Measurements from ENCODE around the gene DNAAF1.
"Not testable (repeated sequence)": the region's sequence is repeated elsewhere in the genome, so short reads cannot be mapped to it uniquely, and the experiment has no call there.

The DNAAF1 gene

DNA sequence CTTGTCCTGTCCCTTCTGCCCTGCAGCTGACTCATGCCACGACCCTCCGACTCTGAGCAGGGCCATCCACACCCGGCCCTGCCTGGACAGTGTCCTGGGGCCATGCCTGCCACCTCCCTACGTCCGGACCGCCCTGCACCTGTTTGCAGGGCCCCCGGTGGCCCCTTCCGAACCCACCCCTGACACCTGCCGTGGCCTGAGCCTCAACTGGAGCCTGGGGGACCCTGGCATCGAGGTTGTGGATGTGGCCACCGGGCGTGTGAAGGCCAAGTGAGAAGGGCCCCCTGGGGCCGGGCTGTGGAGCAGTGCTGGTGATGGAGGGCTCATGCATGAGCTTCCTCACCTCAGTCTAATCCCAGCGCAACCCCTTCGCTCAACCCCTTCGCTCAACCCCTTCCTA is 51.0 kb downstream of the DNAAF1 start:
- H3K9ac ChIP-seq (ENCODE audit: low read length): no peak overlapping the region
- H3K27me3 ChIP-seq (ENCODE audit: control insufficient read depth, insufficient read depth, low read length): no peaks in the 10 kb centered on the region
- no peaks in the 10 kb centered on the region for H3K4me1 ChIP-seq (ENCODE audit: control insufficient read depth, insufficient read depth, low read length)
- H3K36me3 ChIP-seq (ENCODE audit: control insufficient read depth, insufficient read depth, low read length): no peaks in the 10 kb centered on the region
- no peak overlapping the region for H3K4me3 ChIP-seq (ENCODE audit: low read length)
- H3K27ac ChIP-seq (ENCODE audit: low read depth, low read length): no peak overlapping the region

DNA sequence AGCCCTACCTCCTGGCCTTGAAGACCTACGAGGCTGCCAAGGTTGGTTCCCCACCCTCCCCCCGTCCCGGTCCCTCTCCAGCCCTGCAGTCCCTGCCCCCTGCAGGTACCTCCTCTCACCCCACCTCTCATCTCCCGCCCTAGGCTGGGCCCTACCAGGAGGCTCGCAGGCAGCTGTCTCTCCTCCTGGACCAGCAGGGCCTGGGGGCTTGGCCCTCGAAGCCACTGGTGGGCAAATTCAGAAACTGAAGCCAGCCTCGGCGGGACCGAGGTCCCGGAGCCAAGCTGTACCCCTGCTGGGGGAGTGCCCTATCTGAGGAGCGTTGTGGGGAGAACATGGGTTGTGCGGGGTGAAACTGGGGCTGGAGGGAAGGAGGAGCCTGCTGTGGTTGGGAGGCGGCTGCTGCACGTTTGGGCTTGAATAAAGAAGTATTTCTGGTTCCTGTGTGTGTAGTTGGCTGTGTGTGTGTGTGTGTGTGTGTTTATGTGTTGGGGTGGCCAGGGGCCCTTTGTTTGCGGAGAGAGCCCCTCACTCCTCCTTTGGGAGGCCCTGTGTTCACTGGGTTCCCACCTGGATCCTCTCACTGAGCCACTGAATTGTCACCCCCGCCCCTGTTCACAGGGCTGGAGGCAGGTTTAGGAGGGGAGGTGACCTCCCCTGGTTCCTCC is 51.8 kb downstream of the DNAAF1 start:
- Histone ChIP-seq H3K36me3 (ENCODE audit: control insufficient read depth, insufficient read depth, low read length) (no peaks in the 10 kb centered on the region), H3K9ac (ENCODE audit: low read length) (no peak overlapping the region), H3K27ac (ENCODE audit: low read depth, low read length) (no peak overlapping the region), H3K27me3 (ENCODE audit: control insufficient read depth, insufficient read depth, low read length) (no peaks in the 10 kb centered on the region), H3K4me3 (ENCODE audit: low read length) (no peak overlapping the region), H3K4me1 (ENCODE audit: control insufficient read depth, insufficient read depth, low read length) (no peaks in the 10 kb centered on the region)

DNA sequence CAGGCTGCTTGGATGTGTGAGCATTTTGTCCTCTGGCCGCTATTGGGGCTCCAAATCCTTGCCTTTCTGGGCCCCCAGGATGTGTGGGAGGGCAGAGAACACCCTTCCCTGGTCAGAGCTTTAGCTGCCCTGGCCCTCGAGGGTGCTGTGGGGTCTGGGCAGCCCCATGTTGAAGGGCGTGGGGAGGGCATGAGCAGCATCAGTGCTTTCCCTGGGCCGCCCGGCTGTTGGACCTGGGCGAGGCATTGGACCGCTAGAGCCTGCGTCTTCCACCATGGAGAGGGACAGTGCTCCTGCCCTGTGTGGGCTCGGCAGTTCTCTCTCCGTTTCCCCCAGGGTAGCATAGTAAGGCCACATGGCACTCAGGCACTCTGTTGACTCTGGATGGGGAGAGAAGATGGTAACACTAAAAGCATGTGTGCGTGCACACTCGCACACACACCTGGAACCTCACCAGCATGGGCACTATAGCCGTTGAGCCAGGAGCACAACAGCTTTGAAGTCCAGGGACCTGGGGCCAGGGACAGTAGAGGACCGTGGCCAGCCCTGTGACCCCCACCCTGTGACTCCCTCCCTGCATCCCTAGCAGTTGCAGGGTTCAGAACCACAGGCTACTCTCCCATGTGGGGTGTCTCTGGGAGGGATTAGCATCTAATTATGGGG is 52.5 kb downstream of the DNAAF1 start:
- no peak overlapping the region for H3K27ac ChIP-seq (ENCODE audit: low read depth, low read length)

DNA sequence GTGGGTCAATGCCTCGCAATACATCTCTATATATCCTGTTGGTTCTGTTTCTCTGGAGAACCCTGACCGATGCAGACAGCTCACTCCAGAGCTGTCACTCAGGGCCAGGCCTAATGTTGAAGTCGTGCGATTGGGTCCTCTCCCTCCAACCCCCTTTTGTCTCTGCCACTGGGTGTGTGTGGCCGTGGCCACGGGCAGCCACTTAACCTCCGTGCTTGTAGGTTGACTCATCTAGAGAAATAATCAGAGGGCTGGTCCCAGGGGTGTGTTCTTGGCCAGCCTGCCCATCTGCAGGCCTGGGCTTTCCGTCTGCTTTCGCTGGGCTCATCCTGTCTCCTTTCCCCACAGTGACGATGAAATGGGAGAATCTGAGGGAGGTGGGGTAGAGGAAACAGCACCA is 53.3 kb downstream of the DNAAF1 start:
- Histone ChIP-seq H3K27ac (ENCODE audit: low read depth, low read length) (no peak overlapping the region), H3K36me3 (ENCODE audit: control insufficient read depth, insufficient read depth, low read length) (no peaks in the 10 kb centered on the region), H3K27me3 (ENCODE audit: control insufficient read depth, insufficient read depth, low read length) (no peaks in the 10 kb centered on the region), H3K9ac (ENCODE audit: low read length) (no peak overlapping the region), H3K4me3 (ENCODE audit: low read length) (no peak overlapping the region), H3K4me1 (ENCODE audit: control insufficient read depth, insufficient read depth, low read length) (no peaks in the 10 kb centered on the region)

More for the DNA sequence above, 52.5 kb downstream of the DNAAF1 start:
- no peak overlapping the region for H3K4me3 ChIP-seq (ENCODE audit: low read length)
- H3K27me3 ChIP-seq (ENCODE audit: control insufficient read depth, insufficient read depth, low read length): no peaks in the 10 kb centered on the region
- H3K4me1 ChIP-seq (ENCODE audit: control insufficient read depth, insufficient read depth, low read length): no peaks in the 10 kb centered on the region
- no peaks in the 10 kb centered on the region for H3K36me3 ChIP-seq (ENCODE audit: control insufficient read depth, insufficient read depth, low read length)
- H3K9ac ChIP-seq (ENCODE audit: low read length): no peak overlapping the region

DNA sequence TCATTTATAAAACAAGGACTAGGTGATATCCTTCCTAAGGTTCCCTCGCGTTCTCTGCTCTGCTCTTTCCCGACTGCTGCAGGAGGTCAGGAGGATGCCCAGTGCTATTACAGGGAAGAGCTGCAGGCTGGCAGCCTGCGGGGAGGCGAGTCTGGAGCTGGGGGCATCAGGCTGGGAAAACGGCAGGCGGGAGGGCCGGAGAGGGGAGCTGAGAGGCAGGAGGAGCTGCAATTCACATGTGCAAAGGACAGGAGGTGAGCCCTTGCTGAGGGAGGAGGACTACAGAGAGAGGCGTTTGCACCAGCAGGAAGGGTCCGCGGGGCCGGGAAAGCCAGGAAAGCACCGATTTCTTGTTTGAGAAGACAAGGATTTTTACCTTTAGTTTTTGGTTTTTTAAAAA is 54.0 kb downstream of the DNAAF1 start:
- no peaks in the 10 kb centered on the region for H3K27me3 ChIP-seq (ENCODE audit: control insufficient read depth, insufficient read depth, low read length)
- H3K4me3 ChIP-seq (ENCODE audit: low read length): no peak overlapping the region
- H3K36me3 ChIP-seq (ENCODE audit: control insufficient read depth, insufficient read depth, low read length): no peaks in the 10 kb centered on the region
- no peak overlapping the region for H3K27ac ChIP-seq (ENCODE audit: low read depth, low read length)
- no peak overlapping the region for H3K9ac ChIP-seq (ENCODE audit: low read length)
- H3K4me1 ChIP-seq (ENCODE audit: control insufficient read depth, insufficient read depth, low read length): no peaks in the 10 kb centered on the region

DNA sequence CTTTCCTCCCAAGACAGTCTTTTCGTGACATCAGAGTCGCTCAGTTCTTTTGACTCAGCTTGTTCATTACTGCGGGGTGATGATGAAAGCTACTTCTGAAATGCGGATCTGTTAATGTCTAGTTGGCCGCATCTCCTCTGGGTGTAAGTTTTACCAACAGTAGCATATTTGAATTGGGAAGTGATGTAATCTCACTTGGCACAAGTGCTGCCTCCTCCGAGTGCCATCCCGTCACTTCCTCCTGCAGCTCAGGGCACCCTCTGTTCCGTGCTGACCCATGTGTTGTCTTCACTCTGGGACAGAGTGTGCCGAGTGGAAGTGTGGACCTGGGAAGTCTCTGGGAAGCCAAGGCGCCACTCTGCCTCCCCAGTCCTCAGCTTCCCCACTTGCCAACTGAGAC is 54.8 kb downstream of the DNAAF1 start:
- Histone ChIP-seq H3K4me3 (ENCODE audit: low read length) (no peak overlapping the region), H3K4me1 (ENCODE audit: control insufficient read depth, insufficient read depth, low read length) (no peaks in the 10 kb centered on the region), H3K9ac (ENCODE audit: low read length) (no peak overlapping the region), H3K36me3 (ENCODE audit: control insufficient read depth, insufficient read depth, low read length) (no peaks in the 10 kb centered on the region), H3K27ac (ENCODE audit: low read depth, low read length) (no peak overlapping the region), H3K27me3 (ENCODE audit: control insufficient read depth, insufficient read depth, low read length) (no peaks in the 10 kb centered on the region)

DNA sequence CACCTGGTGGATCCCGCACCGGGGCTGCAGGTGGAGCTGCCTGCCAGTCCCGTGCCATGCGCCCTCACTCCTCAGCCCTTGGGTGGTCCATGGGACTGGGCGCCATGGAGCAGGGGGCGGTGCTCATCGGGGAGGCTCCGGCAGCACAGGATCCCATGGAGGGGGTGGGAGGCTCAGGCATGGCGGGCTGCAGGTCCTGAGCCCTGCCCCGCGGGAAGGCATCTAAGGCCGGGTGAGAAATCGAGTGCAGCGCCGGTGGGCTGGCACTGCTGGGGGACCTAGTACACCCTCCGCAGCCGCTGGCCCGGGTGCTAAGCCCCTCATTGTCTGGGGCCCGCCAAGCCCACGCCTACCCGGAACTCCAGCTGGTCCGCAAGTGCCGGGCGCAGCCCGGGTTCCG is 59.4 kb downstream of the DNAAF1 start:
- H3K27ac ChIP-seq (ENCODE audit: low read depth, low read length); H3K36me3 ChIP-seq (ENCODE audit: control insufficient read depth, insufficient read depth, low read length); H3K27me3 ChIP-seq (ENCODE audit: control insufficient read depth, insufficient read depth, low read length); H3K4me3 ChIP-seq (ENCODE audit: low read length); H3K4me1 ChIP-seq (ENCODE audit: control insufficient read depth, insufficient read depth, low read length); H3K9ac ChIP-seq (ENCODE audit: low read length): not testable (repeated sequence)

DNA sequence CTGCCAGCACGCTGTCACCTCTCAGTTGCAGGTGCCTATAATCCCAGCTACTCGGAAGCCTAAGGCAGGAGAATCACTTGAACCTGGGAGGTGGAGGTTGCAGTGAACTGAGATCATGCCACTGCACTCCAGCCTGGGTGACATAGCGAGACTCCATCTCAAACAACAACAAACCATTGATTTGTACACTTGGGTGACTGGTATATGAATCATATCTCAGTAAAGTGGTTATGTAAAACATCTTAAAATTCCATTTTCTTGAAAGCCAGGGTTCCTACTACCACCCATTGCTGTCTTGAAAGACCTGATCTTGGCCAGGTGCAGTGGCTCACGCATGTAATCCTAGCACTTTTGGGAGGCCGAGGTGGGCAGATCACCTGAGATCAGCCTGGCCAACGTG is 60.0 kb downstream of the DNAAF1 start:
- not testable (repeated sequence) for H3K27me3 ChIP-seq (ENCODE audit: control insufficient read depth, insufficient read depth, low read length); H3K36me3 ChIP-seq (ENCODE audit: control insufficient read depth, insufficient read depth, low read length); H3K4me3 ChIP-seq (ENCODE audit: low read length); H3K4me1 ChIP-seq (ENCODE audit: control insufficient read depth, insufficient read depth, low read length); H3K27ac ChIP-seq (ENCODE audit: low read depth, low read length); H3K9ac ChIP-seq (ENCODE audit: low read length)

DNA sequence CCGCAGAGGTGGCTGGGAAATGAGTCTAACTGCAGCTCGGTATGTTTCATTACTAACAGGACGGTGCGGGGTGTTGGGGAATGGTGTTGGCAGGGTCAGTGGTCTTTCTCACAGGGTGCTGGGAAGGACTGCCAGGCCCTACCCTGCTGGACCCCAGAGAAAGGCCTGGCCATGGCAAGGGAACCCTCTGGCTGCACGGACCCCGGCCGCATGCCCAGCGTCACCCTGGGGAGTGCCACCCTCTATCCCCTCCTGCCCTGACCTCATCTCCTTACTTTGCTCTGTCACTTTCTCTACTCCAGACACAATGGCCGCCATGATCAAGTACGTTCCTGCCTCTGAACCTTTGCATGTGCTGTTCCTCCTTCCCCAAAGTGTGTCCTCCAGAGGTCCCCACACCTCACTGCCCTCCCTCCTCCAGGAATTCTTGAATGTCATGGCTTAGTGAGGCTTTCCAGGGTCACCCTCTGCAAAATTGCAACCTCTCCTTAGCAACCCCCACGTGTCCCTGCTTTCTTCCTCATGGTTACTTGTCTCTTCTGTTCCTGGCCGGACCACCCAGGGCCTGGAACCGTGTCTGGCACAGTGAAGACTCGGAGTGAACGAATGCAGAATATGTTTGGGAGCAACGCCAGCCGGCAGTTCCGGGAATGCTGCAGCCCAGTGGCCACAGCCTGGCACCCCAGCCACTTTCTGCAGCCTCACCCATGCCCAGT is 61.0 kb downstream of the DNAAF1 start:
- Histone ChIP-seq H3K27ac (ENCODE audit: low read depth, low read length) (no peak overlapping the region), H3K9ac (ENCODE audit: low read length) (no peak overlapping the region), H3K27me3 (ENCODE audit: control insufficient read depth, insufficient read depth, low read length) (no peaks in the 10 kb centered on the region), H3K4me1 (ENCODE audit: control insufficient read depth, insufficient read depth, low read length) (no peaks in the 10 kb centered on the region), H3K36me3 (ENCODE audit: control insufficient read depth, insufficient read depth, low read length) (no peaks in the 10 kb centered on the region), H3K4me3 (ENCODE audit: low read length) (no peak overlapping the region)

DNA sequence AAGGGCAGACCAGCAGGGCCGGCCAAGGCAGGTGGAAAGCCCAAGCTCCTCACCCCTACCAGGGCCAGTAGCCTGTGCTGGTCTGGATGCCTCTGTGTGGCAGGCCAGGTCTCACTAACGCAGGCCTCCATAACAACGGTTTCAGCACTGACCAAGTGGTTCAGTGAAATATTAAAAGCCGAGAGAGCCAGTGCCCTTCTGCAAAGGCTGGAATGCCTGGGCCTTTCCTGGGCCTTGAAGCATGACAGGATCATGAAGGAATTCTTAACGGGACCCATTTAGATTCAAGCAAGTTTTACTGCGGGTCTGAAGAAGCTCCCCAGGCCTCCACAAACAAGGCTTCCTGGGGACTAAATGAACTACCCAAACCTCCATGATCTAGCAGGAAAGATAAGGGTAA is 62.1 kb downstream of the DNAAF1 start:
- Histone ChIP-seq H3K27me3 (ENCODE audit: control insufficient read depth, insufficient read depth, low read length) (no peaks in the 10 kb centered on the region), H3K4me1 (ENCODE audit: control insufficient read depth, insufficient read depth, low read length) (no peaks in the 10 kb centered on the region), H3K9ac (ENCODE audit: low read length) (no peak overlapping the region), H3K27ac (ENCODE audit: low read depth, low read length) (no peak overlapping the region), H3K4me3 (ENCODE audit: low read length) (no peak overlapping the region), H3K36me3 (ENCODE audit: control insufficient read depth, insufficient read depth, low read length) (no peaks in the 10 kb centered on the region)

DNA sequence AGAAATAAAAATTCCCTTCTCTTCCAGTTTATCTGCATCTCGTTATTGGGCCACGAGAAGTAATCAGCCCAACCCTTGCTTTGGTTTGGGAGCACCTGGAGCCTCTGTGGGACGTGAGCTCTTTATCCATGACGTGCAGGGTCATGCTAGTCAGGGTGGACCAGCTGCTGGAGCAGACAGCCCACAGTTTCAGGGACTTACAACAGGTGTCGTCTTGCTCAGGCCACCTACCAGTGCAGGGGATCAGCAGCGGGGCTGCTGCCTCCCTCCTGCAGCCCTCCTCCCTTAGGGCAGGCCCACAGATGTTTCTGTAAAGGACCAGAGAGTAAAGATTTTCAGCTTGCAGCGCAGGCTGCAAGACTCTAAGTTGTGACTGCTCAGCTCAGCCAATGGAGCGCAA is 62.8 kb downstream of the DNAAF1 start:
- H3K27ac ChIP-seq (ENCODE audit: low read depth, low read length): no peak overlapping the region
- no peaks in the 10 kb centered on the region for H3K27me3 ChIP-seq (ENCODE audit: control insufficient read depth, insufficient read depth, low read length)
- H3K4me1 ChIP-seq (ENCODE audit: control insufficient read depth, insufficient read depth, low read length): no peaks in the 10 kb centered on the region
- H3K9ac ChIP-seq (ENCODE audit: low read length): no peak overlapping the region
- H3K4me3 ChIP-seq (ENCODE audit: low read length): no peak overlapping the region
- H3K36me3 ChIP-seq (ENCODE audit: control insufficient read depth, insufficient read depth, low read length): no peaks in the 10 kb centered on the region

DNA sequence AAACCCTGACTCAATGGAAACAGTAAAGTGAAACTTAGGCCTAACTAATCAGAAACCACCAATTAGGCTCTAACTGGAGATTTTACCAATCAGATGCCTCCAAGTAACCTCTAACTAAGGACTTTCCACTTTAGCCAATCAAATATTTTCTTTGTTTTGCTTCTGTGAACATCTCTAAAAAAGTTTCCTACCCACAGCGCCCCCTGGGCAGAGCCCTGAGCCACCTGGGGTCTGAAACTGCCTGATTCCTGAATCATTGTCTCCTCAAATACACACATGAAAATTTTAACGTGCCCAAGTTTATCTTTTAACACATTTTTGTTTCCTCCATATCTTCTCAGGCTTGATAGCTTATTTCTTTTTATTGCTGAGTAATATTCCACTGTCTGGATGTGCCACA is 64.9 kb downstream of the DNAAF1 start:
- no peak overlapping the region for H3K27ac ChIP-seq (ENCODE audit: low read depth, low read length)
- H3K9ac ChIP-seq (ENCODE audit: low read length): no peak overlapping the region
- no peaks in the 10 kb centered on the region for H3K4me1 ChIP-seq (ENCODE audit: control insufficient read depth, insufficient read depth, low read length)
- H3K36me3 ChIP-seq (ENCODE audit: control insufficient read depth, insufficient read depth, low read length): no peaks in the 10 kb centered on the region
- H3K4me3 ChIP-seq (ENCODE audit: low read length): no peak overlapping the region
- H3K27me3 ChIP-seq (ENCODE audit: control insufficient read depth, insufficient read depth, low read length): no peaks in the 10 kb centered on the region

DNA sequence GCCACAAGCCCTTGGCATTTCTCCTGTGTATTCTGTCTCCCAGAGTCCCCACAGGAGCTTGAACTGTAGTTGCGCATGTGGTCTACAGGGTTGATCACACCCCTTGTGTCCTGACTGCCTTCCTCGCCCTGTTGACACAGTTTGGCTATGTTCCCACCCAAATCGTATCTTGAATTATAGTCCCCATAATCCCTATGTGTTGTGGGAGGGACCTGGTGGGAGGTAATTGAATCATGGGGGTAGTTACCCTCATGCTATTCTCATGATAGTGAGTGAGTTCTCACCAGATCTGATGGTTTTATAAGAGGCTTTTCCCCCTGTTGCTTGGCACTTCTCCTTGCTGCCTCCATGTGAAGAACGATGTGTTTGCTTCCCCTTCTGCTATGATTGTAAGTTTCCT is 67.0 kb downstream of the DNAAF1 start:
- Histone ChIP-seq H3K27ac (ENCODE audit: low read depth, low read length) (no peak overlapping the region), H3K27me3 (ENCODE audit: control insufficient read depth, insufficient read depth, low read length) (no peaks in the 10 kb centered on the region), H3K4me1 (ENCODE audit: control insufficient read depth, insufficient read depth, low read length) (no peaks in the 10 kb centered on the region), H3K4me3 (ENCODE audit: low read length) (no peak overlapping the region), H3K9ac (ENCODE audit: low read length) (no peak overlapping the region), H3K36me3 (ENCODE audit: control insufficient read depth, insufficient read depth, low read length) (no peaks in the 10 kb centered on the region)
